Immature natural killer cell (primary cell): Measurements from ENCODE around the gene RABEP2. TPM values are rescaled to one million over a fixed set of nuclear protein-coding genes. Genes with fewer than 3 reads are reported as not detected.

Source experiments
- DNase-seq, 3 donors: peaks; one replicate each; pipeline ENCODE4 v3.0.0; 2022; ENCODE audit warnings: mixed read lengths in 1 of 3
- H3K27ac Mint-ChIP-seq, 6 donors: one replicate each; pipeline ENCODE4 v1.8.0; 2020; ENCODE audit warnings: mixed read lengths in 6 of 6, mild to moderate bottlenecking in 5 of 6, inconsistent platforms in 4 of 6, moderate library complexity in 3 of 6
- H3K27me3 Mint-ChIP-seq, 3 donors: one replicate each; pipeline ENCODE4 v1.8.0; 2020 to 2021; ENCODE audit warnings: low read depth in 3 of 3, mild to moderate bottlenecking in 3 of 3, mixed read lengths in 3 of 3, moderate library complexity in 3 of 3, inconsistent platforms in 1 of 3
- H3K36me3 Mint-ChIP-seq, 3 donors: one replicate each; pipeline ENCODE4 v1.8.0; 2020; ENCODE audit warnings: mixed read lengths in 3 of 3, inconsistent platforms in 2 of 3, mild to moderate bottlenecking in 2 of 3
- H3K4me1 Mint-ChIP-seq, 2 donors: one replicate each; pipeline ENCODE4 v1.8.0; 2020; ENCODE audit warnings: inconsistent platforms in 2 of 2, mild to moderate bottlenecking in 2 of 2, mixed read lengths in 2 of 2, moderate library complexity in 1 of 2
- H3K4me3 Mint-ChIP-seq, 5 donors: one replicate each; pipeline ENCODE4 v1.8.0; 2020; ENCODE audit warnings: mild to moderate bottlenecking in 5 of 5, mixed read lengths in 5 of 5, inconsistent platforms in 3 of 5, moderate library complexity in 3 of 5
- H3K9me3 Mint-ChIP-seq, 6 donors: one replicate each; pipeline ENCODE4 v1.8.0; 2020; ENCODE audit warnings: mild to moderate bottlenecking in 6 of 6, mixed read lengths in 6 of 6, inconsistent platforms in 4 of 6, moderate library complexity in 3 of 6
- polyA plus RNA-seq, 3 donors: library from polyadenylated mRNA; unstranded; fragments of 300-500 nt; fragmentation: Illumina TruSeq; gene quantifications; one replicate each; pipeline ENCODE4 v1.2.3, GENCODE V29; 2021

RABEP2 gene
- polyA plus RNA-seq, 3 donors from 2014 or later = 6.3 to 13.9 (median 9.6) TPM

DNA sequence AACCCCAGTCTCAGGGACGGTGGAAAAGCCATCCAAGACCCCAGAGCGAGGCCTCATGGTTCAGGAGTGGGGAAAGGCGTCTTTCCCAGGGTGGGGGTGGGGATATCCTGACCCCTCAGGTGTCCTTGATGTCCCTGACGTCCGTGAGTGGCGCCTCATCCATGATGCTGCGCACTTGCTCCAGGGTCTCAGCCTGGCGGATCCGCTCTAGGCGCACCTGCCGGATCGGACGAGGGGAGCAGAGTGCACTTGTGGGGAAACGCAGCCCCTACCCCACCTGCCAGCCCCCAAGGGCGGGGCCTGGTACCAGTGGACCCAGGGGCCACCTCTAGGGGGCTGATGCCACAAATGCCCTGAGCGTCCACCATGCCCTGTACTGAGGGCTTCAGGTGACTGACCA is 20.2 kb downstream of the RABEP2 start:
- Mint-ChIP-seq H3K4me1 (peaks cover 0 to 5% of the 10 kb centered on the region in 2 donors), H3K9me3 (no peaks in the 10 kb centered on the region), H3K27me3 (no peaks in the 10 kb centered on the region), H3K36me3 (no peaks in the 10 kb centered on the region), H3K4me3 (no peak overlapping the region), H3K27ac (no peak overlapping the region)
- DNase-seq = no peak

DNA sequence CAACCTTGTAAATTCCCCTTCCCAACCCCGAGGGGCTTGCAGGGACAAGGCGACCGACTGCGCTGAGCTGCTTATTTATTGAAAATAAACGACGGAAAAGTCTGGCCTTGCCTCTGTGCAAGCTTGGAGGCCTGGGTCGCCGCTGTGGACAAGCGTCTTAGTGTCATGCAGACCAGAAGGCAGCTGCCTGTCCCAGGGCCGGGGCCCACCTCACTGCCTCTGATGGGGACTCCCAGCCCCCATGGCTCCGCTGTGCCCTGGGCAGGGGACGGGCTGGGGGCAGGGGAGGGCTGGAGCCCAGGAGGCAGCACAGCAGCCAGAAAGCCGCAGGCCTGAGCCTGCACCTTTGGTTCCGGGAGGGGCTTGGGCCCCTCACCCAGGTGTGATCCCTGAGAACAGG is 20.7 kb downstream of the RABEP2 start:
- peaks cover 0 to 5% of the 10 kb centered on the region in 2 donors for H3K4me1 Mint-ChIP-seq
- H3K27me3 Mint-ChIP-seq = no peaks in the 10 kb centered on the region
- no peak overlapping the region for H3K4me3 Mint-ChIP-seq
- H3K27ac Mint-ChIP-seq = no peak overlapping the region
- no peaks in the 10 kb centered on the region for H3K36me3 Mint-ChIP-seq
- no peaks in the 10 kb centered on the region for H3K9me3 Mint-ChIP-seq
- DNase-seq = no peak

DNA sequence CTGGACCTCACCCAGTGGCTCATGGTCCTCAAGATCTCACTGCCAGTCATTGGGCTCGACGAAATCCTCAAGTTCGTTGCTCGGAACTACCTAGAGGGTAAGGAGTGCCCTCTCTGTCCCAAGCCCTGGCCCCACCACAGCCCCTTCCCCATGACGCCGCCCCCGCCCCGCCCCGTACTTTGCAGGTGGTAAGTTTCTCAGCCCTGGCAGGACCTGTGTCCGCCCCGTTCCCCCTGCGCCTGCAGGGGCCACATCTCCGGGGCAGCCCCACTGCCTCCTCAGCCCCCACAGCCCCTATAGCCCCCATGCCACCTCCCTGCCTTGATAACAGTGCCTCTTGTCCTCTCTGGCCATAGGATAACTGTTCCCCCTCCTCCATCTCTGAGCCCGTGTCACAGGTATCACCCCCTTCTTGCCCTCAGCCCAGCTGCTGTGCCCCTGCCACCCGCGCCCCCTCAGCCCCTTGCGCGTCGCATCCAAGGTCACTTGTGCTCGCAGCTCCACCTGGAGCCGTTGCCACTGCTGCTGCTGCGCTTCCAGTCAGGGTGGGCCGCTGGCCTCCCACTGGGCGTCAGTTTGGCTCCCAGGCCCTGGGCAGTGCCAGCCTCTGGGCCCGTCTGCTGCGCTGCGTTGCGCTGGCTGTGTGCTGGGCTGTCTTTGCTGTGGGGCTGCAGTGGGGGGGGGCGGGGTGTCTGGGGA is 21.5 kb downstream of the RABEP2 start:
- Mint-ChIP-seq H3K36me3 (peaks cover 0 to 5% (median 0%) of the 10 kb centered on the region in 3 donors), H3K9me3 (no peaks in the 10 kb centered on the region), H3K4me3 (no peak overlapping the region), H3K27ac (no peak overlapping the region), H3K27me3 (no peaks in the 10 kb centered on the region), H3K4me1 (peaks cover 0 to 5% of the 10 kb centered on the region in 2 donors)
- no peak for DNase-seq

DNA sequence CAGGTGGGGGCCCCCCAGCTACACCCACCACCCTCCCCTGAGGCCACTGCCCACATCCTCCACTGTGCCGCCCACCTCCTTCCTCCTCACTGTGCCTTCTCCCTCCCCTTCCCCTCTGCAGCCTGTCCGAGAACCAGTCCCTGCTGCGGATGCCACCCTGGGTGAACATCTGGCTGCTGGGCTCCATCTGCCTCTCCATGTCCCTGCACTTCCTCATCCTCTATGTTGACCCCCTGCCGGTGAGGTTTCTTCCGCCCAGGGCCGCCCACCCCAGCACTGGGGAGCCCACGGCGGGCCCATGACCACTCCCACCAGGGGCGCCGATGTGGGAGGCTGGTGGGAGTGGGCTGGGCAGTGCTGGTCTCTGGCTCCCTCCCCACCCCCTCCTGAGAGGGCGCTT is 22.1 kb downstream of the RABEP2 start:
- no peak overlapping the region for H3K27ac Mint-ChIP-seq
- no peaks in the 10 kb centered on the region for H3K27me3 Mint-ChIP-seq
- DNase-seq = no peak
- peaks cover 0 to 5% (median 0%) of the 10 kb centered on the region in 3 donors for H3K36me3 Mint-ChIP-seq
- peaks cover 0 to 5% of the 10 kb centered on the region in 2 donors for H3K4me1 Mint-ChIP-seq
- no peaks in the 10 kb centered on the region for H3K9me3 Mint-ChIP-seq
- peak overlapping the region in 1 of 5 donors; percentile 1 for H3K4me3 Mint-ChIP-seq

DNA sequence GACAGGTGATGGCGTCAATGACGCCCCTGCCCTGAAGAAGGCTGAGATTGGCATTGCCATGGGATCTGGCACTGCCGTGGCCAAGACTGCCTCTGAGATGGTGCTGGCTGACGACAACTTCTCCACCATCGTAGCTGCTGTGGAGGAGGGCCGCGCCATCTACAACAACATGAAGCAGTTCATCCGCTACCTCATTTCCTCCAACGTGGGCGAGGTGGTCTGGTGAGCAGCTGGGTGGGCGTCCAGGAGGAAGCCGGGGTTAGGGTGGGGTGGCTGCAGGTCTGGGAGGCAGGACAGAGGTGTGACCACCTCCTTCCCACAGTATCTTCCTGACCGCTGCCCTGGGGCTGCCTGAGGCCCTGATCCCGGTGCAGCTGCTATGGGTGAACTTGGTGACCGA is 23.2 kb downstream of the RABEP2 start:
- Mint-ChIP-seq H3K27ac (no peak overlapping the region), H3K4me3 (peak overlapping the region in 1 of 5 donors; percentile 13), H3K4me1 (peaks cover 0 to 5% of the 10 kb centered on the region in 2 donors), H3K9me3 (no peaks in the 10 kb centered on the region), H3K27me3 (no peaks in the 10 kb centered on the region), H3K36me3 (peaks cover 0 to 5% (median 0%) of the 10 kb centered on the region in 3 donors)
- no peak for DNase-seq

DNA sequence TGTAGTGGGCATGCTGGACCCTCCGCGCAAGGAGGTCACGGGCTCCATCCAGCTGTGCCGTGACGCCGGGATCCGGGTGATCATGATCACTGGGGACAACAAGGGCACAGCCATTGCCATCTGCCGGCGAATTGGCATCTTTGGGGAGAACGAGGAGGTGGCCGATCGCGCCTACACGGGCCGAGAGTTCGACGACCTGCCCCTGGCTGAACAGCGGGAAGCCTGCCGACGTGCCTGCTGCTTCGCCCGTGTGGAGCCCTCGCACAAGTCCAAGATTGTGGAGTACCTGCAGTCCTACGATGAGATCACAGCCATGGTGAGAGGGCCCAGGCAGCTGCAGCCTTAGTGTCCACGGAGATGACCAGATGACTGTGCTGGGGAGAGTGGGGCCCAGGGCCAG is 24.4 kb downstream of the RABEP2 start:
- Mint-ChIP-seq H3K4me1 (peaks cover 0 to 5% of the 10 kb centered on the region in 2 donors), H3K9me3 (no peaks in the 10 kb centered on the region), H3K27ac (no peak overlapping the region)

DNA sequence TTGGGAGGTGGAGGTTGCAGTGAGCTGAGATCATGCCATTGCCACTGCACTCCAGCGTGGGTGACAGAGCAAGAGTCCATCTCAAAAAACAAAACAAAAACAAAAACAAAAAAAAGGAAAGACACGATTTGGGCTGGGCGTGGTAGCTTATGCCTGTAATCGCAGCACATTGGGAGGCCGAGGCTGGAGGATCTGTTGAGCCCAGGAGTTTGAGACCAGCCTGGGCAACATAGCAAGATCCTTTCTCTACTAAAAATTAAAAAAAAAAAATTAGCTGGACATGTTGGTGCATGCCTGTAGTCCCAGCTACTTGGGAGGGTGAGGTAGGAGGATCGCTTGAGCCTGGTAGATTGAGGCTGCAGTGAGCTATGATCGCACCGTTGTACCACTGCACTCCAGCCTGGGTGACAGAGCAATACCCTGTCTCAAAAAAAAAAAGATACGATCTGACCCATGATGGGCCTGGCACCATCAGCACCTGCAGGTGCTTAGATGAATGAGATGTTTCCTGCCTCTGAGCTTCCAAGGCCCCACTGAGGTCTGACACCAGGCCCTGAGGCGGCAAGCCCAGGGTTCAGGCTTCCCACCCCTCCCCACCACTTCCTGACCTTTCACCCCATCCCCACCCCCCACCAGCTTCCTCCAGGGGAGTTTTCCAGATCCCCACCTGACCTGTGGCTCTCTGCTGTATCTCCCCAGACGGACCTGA is 25.0 kb downstream of the RABEP2 start:
- Mint-ChIP-seq H3K36me3 (peaks cover 0 to 5% (median 0%) of the 10 kb centered on the region in 3 donors), H3K4me3 (no peak overlapping the region), H3K4me1 (peaks cover 0 to 5% of the 10 kb centered on the region in 2 donors), H3K27me3 (no peaks in the 10 kb centered on the region), H3K9me3 (no peaks in the 10 kb centered on the region), H3K27ac (no peak overlapping the region)
- no peak for DNase-seq

More for the DNA sequence above, 24.4 kb downstream of the RABEP2 start:
- DNase-seq = no peak
- Mint-ChIP-seq H3K27me3 (no peaks in the 10 kb centered on the region), H3K36me3 (peaks cover 0 to 5% (median 0%) of the 10 kb centered on the region in 3 donors), H3K4me3 (no peak overlapping the region)

DNA sequence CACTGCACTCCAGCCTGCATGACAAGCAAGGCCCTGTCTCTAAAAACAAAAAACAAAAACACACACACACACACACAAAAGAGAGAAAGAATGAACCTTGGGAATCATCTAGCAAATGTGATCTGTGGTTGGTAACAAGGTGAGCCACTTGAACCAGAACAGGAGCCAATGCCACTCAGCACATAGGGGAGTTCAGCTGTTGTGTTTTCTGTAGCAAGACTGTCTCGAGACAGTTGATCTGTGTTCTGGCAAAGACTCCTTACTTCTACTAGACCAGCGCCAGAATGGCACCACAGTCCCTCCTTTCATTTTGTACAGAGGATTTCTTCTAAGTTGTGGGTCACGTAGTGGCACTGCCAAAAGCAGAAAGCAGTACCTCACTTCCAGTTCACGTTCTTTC is 26.1 kb downstream of the RABEP2 start:
- Mint-ChIP-seq H3K27ac (peak overlapping the region in 2 of 6 donors; percentile 17 to 47), H3K27me3 (peaks cover 0 to 1% (median 0%) of the 10 kb centered on the region in 3 donors), H3K4me3 (no peak overlapping the region), H3K9me3 (no peaks in the 10 kb centered on the region), H3K4me1 (peaks cover 0 to 8% of the 10 kb centered on the region in 2 donors), H3K36me3 (peaks cover 0 to 5% (median 0%) of the 10 kb centered on the region in 3 donors)
- no peak for DNase-seq

DNA sequence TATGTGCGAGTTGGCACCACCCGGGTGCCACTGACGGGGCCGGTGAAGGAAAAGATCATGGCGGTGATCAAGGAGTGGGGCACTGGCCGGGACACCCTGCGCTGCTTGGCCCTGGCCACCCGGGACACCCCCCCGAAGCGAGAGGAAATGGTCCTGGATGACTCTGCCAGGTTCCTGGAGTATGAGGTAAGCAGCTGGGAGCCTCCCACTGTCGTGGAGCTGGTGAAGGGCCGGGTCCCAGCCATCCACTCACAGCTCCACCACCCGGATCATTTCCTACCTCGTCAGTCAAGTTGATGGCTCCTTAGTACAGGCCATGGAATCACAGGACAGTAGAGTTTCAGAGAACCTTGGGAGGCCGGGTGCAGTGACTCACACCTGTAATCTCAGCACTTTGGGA is 26.8 kb downstream of the RABEP2 start:
- no peaks in the 10 kb centered on the region for H3K9me3 Mint-ChIP-seq
- peaks cover 0 to 8% of the 10 kb centered on the region in 2 donors for H3K4me1 Mint-ChIP-seq
- H3K36me3 Mint-ChIP-seq = peaks cover 0 to 5% (median 0%) of the 10 kb centered on the region in 3 donors
- peak overlapping the region in 1 of 6 donors; percentile 26 for H3K27ac Mint-ChIP-seq
- no peak overlapping the region for H3K4me3 Mint-ChIP-seq
- DNase-seq = no peak
- peaks cover 0 to 1% (median 0%) of the 10 kb centered on the region in 3 donors for H3K27me3 Mint-ChIP-seq

DNA sequence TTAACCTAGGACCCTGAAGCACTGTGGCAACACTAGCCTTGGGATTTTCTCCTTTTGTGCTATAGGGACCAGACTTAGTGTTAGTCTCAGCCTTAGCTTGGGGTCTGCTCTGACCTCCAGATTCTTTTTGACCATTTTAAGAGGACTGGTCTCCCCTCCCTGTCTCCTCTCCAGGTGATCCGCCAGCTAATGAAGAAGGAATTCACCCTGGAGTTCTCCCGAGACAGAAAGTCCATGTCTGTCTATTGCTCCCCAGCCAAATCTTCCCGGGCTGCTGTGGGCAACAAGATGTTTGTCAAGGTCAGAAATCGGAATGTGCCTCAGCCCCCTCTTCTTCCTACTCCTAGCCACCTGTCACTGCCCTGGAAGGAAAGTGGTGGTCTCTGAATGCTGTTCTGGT is 27.2 kb downstream of the RABEP2 start:
- no peak for DNase-seq
- Mint-ChIP-seq H3K36me3 (peaks cover 0 to 5% (median 0%) of the 10 kb centered on the region in 3 donors), H3K27me3 (peaks cover 0 to 1% (median 0%) of the 10 kb centered on the region in 3 donors), H3K27ac (peak overlapping the region in 1 of 6 donors; percentile 26), H3K4me1 (peaks cover 4 to 12% of the 10 kb centered on the region in 2 donors), H3K9me3 (no peaks in the 10 kb centered on the region), H3K4me3 (no peak overlapping the region)

DNA sequence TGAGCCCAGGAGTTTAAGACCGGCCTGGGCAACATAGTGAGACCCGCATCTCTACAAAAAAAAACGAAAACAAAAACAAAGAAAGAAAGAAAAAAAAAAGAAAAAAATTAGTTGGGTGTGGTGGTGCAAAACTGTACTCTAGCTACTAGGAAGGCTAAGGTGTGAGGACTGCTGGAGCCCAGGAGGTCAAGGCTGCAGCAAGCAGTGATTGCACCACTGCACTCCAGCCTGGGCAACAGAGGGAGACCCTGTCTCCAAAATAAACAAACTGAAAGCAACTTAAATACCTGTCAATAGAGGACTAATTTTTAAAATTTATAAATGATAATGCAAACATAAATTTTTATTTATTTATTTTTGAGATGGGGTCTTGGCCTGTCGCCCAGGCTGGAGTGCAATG is 29.4 kb downstream of the RABEP2 start:
- Mint-ChIP-seq H3K9me3 (no peaks in the 10 kb centered on the region), H3K27ac (no peak overlapping the region), H3K4me3 (no peak overlapping the region), H3K36me3 (peaks cover 0 to 5% (median 0%) of the 10 kb centered on the region in 3 donors), H3K27me3 (peaks cover 0 to 1% (median 0%) of the 10 kb centered on the region in 3 donors), H3K4me1 (peaks cover 15 to 21% of the 10 kb centered on the region in 2 donors)
- no peak for DNase-seq

DNA sequence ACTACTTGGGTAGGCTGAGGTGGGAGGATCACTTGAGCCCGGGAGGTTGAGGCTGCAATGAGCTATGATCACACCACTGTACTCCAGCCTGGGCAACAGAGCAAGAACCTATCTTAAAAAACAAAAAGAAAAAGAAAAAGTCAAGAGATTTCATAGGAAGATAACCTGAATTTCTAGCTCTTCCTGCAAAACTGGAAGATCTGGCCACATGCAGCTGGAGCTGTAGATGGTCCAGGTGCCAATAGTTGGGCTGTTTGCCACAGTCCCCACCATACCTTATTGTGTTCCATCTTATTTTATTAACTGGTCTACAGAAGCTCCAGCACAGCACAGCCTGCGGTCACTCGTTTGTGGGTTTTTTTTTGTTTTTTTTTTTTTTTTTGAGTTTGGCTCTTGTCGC is 31.7 kb downstream of the RABEP2 start:
- no peak for DNase-seq
- Mint-ChIP-seq H3K9me3 (no peaks in the 10 kb centered on the region), H3K36me3 (no peaks in the 10 kb centered on the region), H3K27me3 (peaks cover 0 to 1% (median 0%) of the 10 kb centered on the region in 3 donors), H3K4me3 (no peak overlapping the region), H3K27ac (peak overlapping the region in 5 of 6 donors; percentile 67 to 96 (median 89)), H3K4me1 (peaks cover 15 to 23% of the 10 kb centered on the region in 2 donors)

DNA sequence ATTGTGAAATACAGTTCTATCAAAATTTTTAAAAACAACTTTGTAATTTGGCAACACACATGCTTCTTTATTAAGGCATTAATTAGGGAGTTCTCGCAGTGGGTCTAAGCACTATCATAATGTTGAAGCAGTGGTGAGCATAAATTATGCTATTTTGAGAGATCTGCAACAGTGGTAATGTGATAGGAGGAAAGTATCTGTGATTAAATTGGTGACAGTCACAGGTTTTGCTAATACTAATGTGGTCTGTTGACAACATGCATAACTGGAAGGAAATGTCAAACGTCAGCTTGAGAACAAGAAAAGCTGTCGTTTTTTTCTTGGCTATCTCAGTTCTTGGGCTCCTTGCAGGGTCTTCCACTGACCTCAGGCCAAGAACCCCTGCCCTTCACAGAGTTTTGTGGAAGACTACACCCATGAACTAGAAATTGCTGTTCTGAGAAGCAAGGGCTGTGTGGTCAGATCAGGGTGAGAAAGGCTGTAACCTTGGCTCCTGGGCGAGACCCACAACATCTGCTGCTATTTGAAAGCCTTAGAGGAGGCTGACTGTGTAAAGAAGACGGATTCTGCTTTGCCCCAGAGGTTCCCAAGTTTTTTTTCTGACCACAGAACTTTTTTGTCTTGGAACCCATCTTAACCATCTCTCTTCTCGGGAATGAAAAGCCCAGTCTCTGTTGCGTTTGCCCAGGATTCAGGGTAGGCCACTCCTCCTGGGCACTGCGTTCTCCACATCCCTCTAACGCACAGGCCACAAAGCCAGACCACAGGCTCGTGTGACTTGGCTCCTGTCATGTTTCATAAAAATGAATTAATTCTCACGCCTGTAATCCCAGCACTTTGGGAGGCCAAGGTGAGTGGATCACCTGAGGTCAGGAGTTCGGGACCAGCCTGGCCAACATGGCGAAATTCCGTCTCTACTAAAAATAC is 32.8 kb downstream of the RABEP2 start:
- peaks cover 0 to 1% (median 0%) of the 10 kb centered on the region in 3 donors for H3K27me3 Mint-ChIP-seq
- H3K4me3 Mint-ChIP-seq = peak overlapping the region; percentile 44 to 79 (median 72)
- H3K36me3 Mint-ChIP-seq = no peaks in the 10 kb centered on the region
- H3K9me3 Mint-ChIP-seq = no peaks in the 10 kb centered on the region
- peak; percentile 18 to 37 (median 31) for DNase-seq
- peaks cover 15 to 23% of the 10 kb centered on the region in 2 donors for H3K4me1 Mint-ChIP-seq
- H3K27ac Mint-ChIP-seq = peak overlapping the region; percentile 67 to 96 (median 89)
